Sigmoid colon (tissue), 7 donors: ENCODE measurements around the gene HIBCH. TPM values are rescaled to one million over a fixed set of nuclear protein-coding genes. Genes with fewer than 3 reads are reported as not detected.

Source experiments
- DNase-seq: peaks from one replicate; pipeline ENCODE4 v3.0.0-alpha.2; 2019
- H3K27ac ChIP-seq, 4 donors: fragments of 200-600 bp; sonication (generic); one replicate each; pipeline ENCODE4 v1.5.1; 2016 to 2019; ENCODE audit warnings: mild to moderate bottlenecking in 1 of 4
- H3K27me3 ChIP-seq, 3 donors: fragments of 200-600 bp; sonication (generic); one replicate each; pipeline ENCODE4 v1.5.1; 2019; ENCODE audit warnings: mild to moderate bottlenecking in 1 of 3
- H3K36me3 ChIP-seq, 4 donors: fragments of 200-600 bp; sonication (generic); one replicate each; pipeline ENCODE4 v1.5.1; 2016 to 2019
- H3K4me1 ChIP-seq, 4 donors: fragments of 200-600 bp; sonication (generic); one replicate each; pipeline ENCODE4 v1.5.1; 2017 to 2019
- H3K4me3 ChIP-seq, 4 donors: fragments of 200-600 bp; sonication (generic); one replicate each; pipeline ENCODE4 v1.5.1; 2017 to 2019; ENCODE audit warnings: mild to moderate bottlenecking in 2 of 4, moderate library complexity in 1 of 4
- H3K9me3 ChIP-seq, 4 donors: fragments of 200-600 bp in 3 of 4; sonication (generic) in 3 of 4; one replicate each; pipeline versions ENCODE4 v1.5.1 to v1.6.1; 2013 to 2019
- CTCF ChIP-seq, 4 experiments: fragments of 450-650 bp in 3 of 4; fragments of 200-600 bp in 1 of 4; IDR thresholded peaks; one replicate each; pipeline ENCODE4 v1.5.1; 2016 to 2019; ENCODE audit warnings: antibody characterized with exemption in 4 of 4, mild to moderate bottlenecking in 3 of 4, moderate library complexity in 2 of 4
- EP300 ChIP-seq, 4 donors: sonication (generic); formaldehyde crosslinking; IDR thresholded peaks; one replicate each; pipeline ENCODE4 v1.6.1; 2017; ENCODE audit warnings: antibody characterized with exemption in 4 of 4
- POLR2A ChIP-seq, 2 donors: fragments of 450-650 bp; IDR thresholded peaks; one replicate each; pipeline ENCODE4 v1.6.1; 2016; ENCODE audit warnings: antibody characterized with exemption in 2 of 2, mild to moderate bottlenecking in 2 of 2, moderate library complexity in 2 of 2
- POLR2AphosphoS5 ChIP-seq, 4 donors: sonication (generic); formaldehyde crosslinking; IDR thresholded peaks; one replicate each; pipeline ENCODE4 v1.6.1; 2017; ENCODE audit warnings: antibody characterized with exemption in 4 of 4
- WGBS, 2 donors: extraction: QIAGEN DNeasy Blood & Tissue Kit; methylation state at CpG; one replicate each; pipeline ENCODE4 v1.1.7; 2013; 5-methylcytosine and 5-hydroxymethylcytosine counted together
- intact Hi-C: fragments of 100-400 bp; cut with DNase I; formaldehyde crosslinking; loops from one replicate; pipeline ENCODE4 v1.15.1; 2023
- polyA plus RNA-seq, 3 donors: library from polyadenylated mRNA; stranded (reverse); fragments of 200-250 nt; gene quantifications; one replicate each; pipeline ENCODE4 v1.2.3, GENCODE V29; 2013
- total RNA-seq, 4 donors: library from RNA; depleted of rRNA; stranded (reverse); fragments of >200 nt; gene quantifications; one replicate each; pipeline ENCODE4 v1.1.0, GENCODE V29; 2016
- donor health status: healthy with polysubstance abuse.
- donor health status: Bipolar disorder and iron deficiency.
- donor health status: healthy.

Gene HIBCH
- total and polyA plus RNA-seq, 7 donors = 18.1 to 45.8 (median 21.6) TPM

- WGBS, 2 donors = 16 to 27% methylated on average over 11 of the region's 11 CpGs
- H3K36me3 ChIP-seq = no peaks in the 10 kb centered on the region
- DNase-seq = no peak
- TF ChIP-seq POLR2A (IDR thresholded peaks at IDR 0.05) (no peak), POLR2AphosphoS5 (IDR thresholded peaks at IDR 0.05) (no peak), CTCF (IDR thresholded peaks at IDR 0.05) (no peak), EP300 (IDR thresholded peaks at IDR 0.05) (no peak)
- H3K4me1 ChIP-seq = peaks cover 0 to 15% (median 10%) of the 10 kb centered on the region in 4 donors
- H3K9me3 ChIP-seq = no peaks in the 10 kb centered on the region
- no peaks in the 10 kb centered on the region for H3K27me3 ChIP-seq
- peak overlapping the region; percentile 71 to 81 (median 74) for H3K27ac ChIP-seq
- H3K4me3 ChIP-seq = peak overlapping the region; percentile 35 to 68 (median 66)
- intact Hi-C loops = loop anchor here (5.0 kb wide), 1 partner anchor 94 kb away; no protein-coding TSS in a partner anchor
Observed at GRCh38 chr2:190181123-190181669, 138.4 kb downstream of the HIBCH start.

DNA sequence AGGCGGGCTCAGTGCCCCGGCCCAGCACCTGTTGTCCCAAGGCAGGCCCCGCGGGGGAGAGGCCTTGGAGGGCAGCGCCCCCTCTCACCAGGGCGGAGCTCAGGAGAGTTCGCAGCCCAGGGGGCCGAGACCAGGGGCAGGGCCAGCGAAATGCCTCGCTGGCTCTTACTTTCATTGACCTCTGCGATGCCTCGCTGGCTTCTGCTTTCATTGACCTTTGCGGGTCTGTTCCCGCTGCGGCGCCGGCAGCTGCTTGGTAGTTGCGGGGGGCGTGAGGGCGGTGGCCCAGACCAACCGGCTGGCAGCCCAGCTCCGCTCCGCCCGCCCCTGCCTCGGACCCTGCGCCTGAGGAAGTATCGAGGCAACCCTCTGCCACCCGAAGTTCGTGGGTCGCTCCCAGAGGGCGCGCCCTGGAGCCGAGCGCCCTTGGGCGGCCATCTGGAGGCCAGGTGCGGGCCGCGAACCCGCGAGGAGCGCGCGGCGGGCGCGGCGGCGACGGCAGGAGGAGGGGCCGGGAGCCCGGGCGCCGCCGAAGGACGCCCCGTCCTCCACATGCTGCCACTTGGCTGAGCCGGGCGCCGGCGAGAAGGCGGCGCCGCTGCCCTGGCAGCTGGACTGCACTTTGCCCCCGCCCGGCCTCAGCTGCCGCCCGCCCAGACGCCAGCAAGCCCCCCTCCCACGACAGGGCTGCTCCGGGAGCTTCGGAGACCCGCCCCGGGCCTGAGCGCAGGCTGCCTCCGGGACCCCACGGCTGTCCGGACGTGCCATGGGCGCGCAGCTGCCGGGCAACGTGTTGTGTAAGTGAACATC lies 139.1 kb downstream of the HIBCH start:
- intact Hi-C loops = loop anchor here (5.0 kb wide), 1 partner anchor 93 kb away; no protein-coding TSS in a partner anchor
- DNase-seq = peak; percentile 71
- Histone ChIP-seq H3K9me3 (no peaks in the 10 kb centered on the region), H3K36me3 (no peaks in the 10 kb centered on the region), H3K27ac (peak overlapping the region; percentile 71 to 81 (median 74)), H3K4me1 (peaks cover 0 to 15% (median 10%) of the 10 kb centered on the region in 4 donors), H3K27me3 (no peaks in the 10 kb centered on the region), H3K4me3 (peak overlapping the region; percentile 35 to 68 (median 66))
- no peak for TF ChIP-seq POLR2A (IDR thresholded peaks at IDR 0.05)
- TF ChIP-seq EP300 (IDR thresholded peaks at IDR 0.05) = no peak
- TF ChIP-seq POLR2AphosphoS5 (IDR thresholded peaks at IDR 0.05) = peak in 2 of 4 donors; percentile 18 to 24
- peak in 2 of 4 experiments; percentile 23 to 34 for TF ChIP-seq CTCF (IDR thresholded peaks at IDR 0.05)
- 0 to 1% methylated on average over 82 of the region's 82 CpGs for WGBS, 2 donors

GRCh38 chr2:190179754-190180312 lies 139.8 kb downstream of the HIBCH start:
- H3K27me3 ChIP-seq = no peaks in the 10 kb centered on the region
- H3K36me3 ChIP-seq = no peaks in the 10 kb centered on the region
- intact Hi-C loops = loop anchor here (5.0 kb wide), 1 partner anchor 93 kb away; no protein-coding TSS in a partner anchor
- peak overlapping the region; percentile 35 to 68 (median 66) for H3K4me3 ChIP-seq
- H3K27ac ChIP-seq = peak overlapping the region; percentile 71 to 81 (median 74)
- TF ChIP-seq EP300 (IDR thresholded peaks at IDR 0.05) = no peak
- TF ChIP-seq POLR2AphosphoS5 (IDR thresholded peaks at IDR 0.05) = no peak
- no peak for TF ChIP-seq POLR2A (IDR thresholded peaks at IDR 0.05)
- peak in 1 of 4 experiments; percentile 42 for TF ChIP-seq CTCF (IDR thresholded peaks at IDR 0.05)
- DNase-seq = no peak
- peaks cover 0 to 15% (median 10%) of the 10 kb centered on the region in 4 donors for H3K4me1 ChIP-seq
- WGBS, 2 donors = 26 to 47% methylated on average over 13 of the region's 13 CpGs
- H3K9me3 ChIP-seq = no peaks in the 10 kb centered on the region

GRCh38 chr2:190178066-190178722 lies 141.4 kb downstream of the HIBCH start:
- H3K36me3 ChIP-seq = no peaks in the 10 kb centered on the region
- peaks cover 0 to 15% (median 10%) of the 10 kb centered on the region in 4 donors for H3K4me1 ChIP-seq
- no peak for DNase-seq
- H3K9me3 ChIP-seq = no peaks in the 10 kb centered on the region
- intact Hi-C loops = no loop called here
- 96 to 97% methylated on average over 11 of the region's 11 CpGs for WGBS, 2 donors
- no peak overlapping the region for H3K4me3 ChIP-seq
- no peak for TF ChIP-seq EP300 (IDR thresholded peaks at IDR 0.05)
- TF ChIP-seq POLR2A (IDR thresholded peaks at IDR 0.05) = no peak
- TF ChIP-seq CTCF (IDR thresholded peaks at IDR 0.05) = no peak
- no peak for TF ChIP-seq POLR2AphosphoS5 (IDR thresholded peaks at IDR 0.05)
- H3K27me3 ChIP-seq = no peaks in the 10 kb centered on the region
- no peak overlapping the region for H3K27ac ChIP-seq
